A673 (cell line): ENCODE data around the gene GLIPR2. TPM values are rescaled to one million over a fixed set of nuclear protein-coding genes. Genes with fewer than 3 reads are reported as not detected.

Experiments
- BruUV-seq: library from RNA; stranded (reverse); fragments of 400-500 nt; replicated peaks from 2 replicates; lab custom pipeline; 2021; lab: Mats Ljungman, UMichigan
- CTCF ChIA-PET: fragments of 300-600 bp; sonication (Branson Sonifier 250); formaldehyde crosslinking; loops from one replicate; lab custom pipeline; 2022; ENCODE audit warnings: antibody characterized with exemption; lab: Charles Lee
- POLR2A ChIA-PET: fragments of 300-600 bp; sonication (Branson Sonifier 250); formaldehyde crosslinking; loops from one replicate; lab custom pipeline; 2022; ENCODE audit warnings: antibody characterized with exemption; ENCODE audit not compliant: low non-redundant PET; lab: Charles Lee
- DNase-seq: peaks from one replicate; pipeline ENCODE4 v3.0.0-alpha.2; 2015; ENCODE audit warnings: low spot score
- H3K27ac ChIP-seq: fragments of 200-600 bp; sonication (generic); 2 replicates; pipeline ENCODE4 v1.5.1; 2016; ENCODE audit warnings: mixed run types, low read depth, mild to moderate bottlenecking, mixed read lengths, antibody characterized with exemption, low read length; ENCODE audit not compliant: poor library complexity, severe bottlenecking
- H3K27me3 ChIP-seq: fragments of 200-600 bp; sonication (generic); replicated peaks from 2 replicates; pipeline ENCODE4 v1.6.1; 2017; ENCODE audit warnings: mixed run types, low read depth, mild to moderate bottlenecking, mixed read lengths, antibody characterized with exemption, low read length; ENCODE audit not compliant: insufficient read depth, poor library complexity
- H3K36me3 ChIP-seq: fragments of 200-600 bp; sonication (generic); 2 replicates; pipeline ENCODE4 v1.6.1; 2016; ENCODE audit warnings: mixed run types, mild to moderate bottlenecking, mixed read lengths, antibody characterized with exemption, low read length; ENCODE audit not compliant: insufficient read depth, poor library complexity, severe bottlenecking
- H3K4me1 ChIP-seq: fragments of 200-600 bp; sonication (generic); 2 replicates; pipeline ENCODE4 v1.6.1; 2017; ENCODE audit warnings: mixed run types, mild to moderate bottlenecking, mixed read lengths, antibody characterized with exemption, low read length; ENCODE audit not compliant: insufficient read depth, poor library complexity, severe bottlenecking
- H3K4me3 ChIP-seq: fragments of 200-600 bp; sonication (generic); 2 replicates; pipeline ENCODE4 v1.5.1; 2016; ENCODE audit warnings: low read depth, mixed run types, mild to moderate bottlenecking, mixed read lengths, low read length; ENCODE audit not compliant: poor library complexity, severe bottlenecking
- H3K9me3 ChIP-seq: fragments of 200-600 bp; sonication (generic); 2 replicates; pipeline ENCODE4 v1.6.1; 2016; ENCODE audit warnings: mixed run types, low read depth, mild to moderate bottlenecking, mixed read lengths, antibody characterized with exemption, low read length; ENCODE audit not compliant: poor library complexity, severe bottlenecking
- CTCF ChIP-seq: fragments of 300-800, 200-600 bp; sonication (generic); conservative IDR thresholded peaks from 2 replicates; pipeline ENCODE4 v1.5.1; 2017; ENCODE audit warnings: low read depth, mild to moderate bottlenecking, antibody characterized with exemption, low read length, moderate library complexity, mixed read lengths
- EZH2 ChIP-seq: fragments of 200-600 bp; sonication (generic); IDR thresholded peaks from 2 replicates; pipeline ENCODE4 v1.6.1; 2017; ENCODE audit warnings: borderline replicate concordance, low read depth, mild to moderate bottlenecking, mixed read lengths, antibody characterized with exemption, low read length; ENCODE audit not compliant: poor library complexity, severe bottlenecking
- intact Hi-C: fragments of 100-400 bp; cut with micrococcal nuclease; formaldehyde crosslinking; loops from one replicate; pipeline ENCODE4 v1.10.0; 2022; ENCODE audit not compliant: unreplicated experiment
- total RNA-seq: library from RNA; stranded (reverse); gene quantifications from 2 replicates; pipeline ENCODE4 v1.2.3, GENCODE V29; 2021

Gene GLIPR2
- total RNA-seq, 1 experiment from 2014 or later, result 5.0 TPM

- H3K36me3 ChIP-seq, result no peaks in the 10 kb centered on the region
- no peak overlapping the region for H3K27ac ChIP-seq
- TF ChIP-seq CTCF, result no peak
- intact Hi-C loops, result no loop called here
- H3K4me3 ChIP-seq, result no peak overlapping the region
- CTCF ChIA-PET, result interaction anchor here (0.7 to 1.1 kb wide), 3 partner anchors 9 to 374 kb away, joined by 3 to 6 read pairs (median 3); no protein-coding TSS in a partner anchor
- no peak for DNase-seq
- POLR2A ChIA-PET, result no interaction called here
- BruUV-seq, result no TSS peak
- no peaks in the 10 kb centered on the region for H3K27me3 ChIP-seq
- no peaks in the 10 kb centered on the region for H3K9me3 ChIP-seq
- peaks cover 6% of the 10 kb centered on the region for H3K4me1 ChIP-seq
These were observed 27.8 kb downstream of the GLIPR2 start for GRCh38 chr9:36164372-36164771.

GRCh38 chr9:36164989-36165388 is 28.5 kb downstream of the GLIPR2 start:
- no peaks in the 10 kb centered on the region for H3K27me3 ChIP-seq
- no peak for TF ChIP-seq EZH2
- TF ChIP-seq CTCF, result no peak
- H3K4me1 ChIP-seq, result peaks cover 6% of the 10 kb centered on the region
- no TSS peak for BruUV-seq
- CTCF ChIA-PET, result interaction anchor here (0.7 to 1.1 kb wide), 4 partner anchors 10 to 375 kb away, joined by 3 to 9 read pairs (median 4); no protein-coding TSS in a partner anchor
- H3K4me3 ChIP-seq, result no peak overlapping the region
- intact Hi-C loops, result loop anchor here (5.0 kb wide), 2 partner anchors 158 to 213 kb away; no protein-coding TSS in a partner anchor
- no peak overlapping the region for H3K27ac ChIP-seq
- DNase-seq, result no peak
- H3K36me3 ChIP-seq, result no peaks in the 10 kb centered on the region
- H3K9me3 ChIP-seq, result no peaks in the 10 kb centered on the region
- POLR2A ChIA-PET, result no interaction called here

GRCh38 chr9:36165826-36166167 is 29.3 kb downstream of the GLIPR2 start:
- Histone ChIP-seq H3K27ac (no peak overlapping the region), H3K9me3 (no peaks in the 10 kb centered on the region), H3K4me1 (peaks cover 6% of the 10 kb centered on the region), H3K36me3 (no peaks in the 10 kb centered on the region), H3K27me3 (no peaks in the 10 kb centered on the region), H3K4me3 (peak overlapping the region; percentile 49)
- no peak for TF ChIP-seq CTCF
- TF ChIP-seq EZH2, result no peak
- no TSS peak for BruUV-seq
- POLR2A ChIA-PET, result no interaction called here
- no peak for DNase-seq
- CTCF ChIA-PET, result interaction anchor here (0.6 to 1.4 kb wide), 3 partner anchors 91 to 213 kb away, joined by 3 to 9 read pairs (median 6); no protein-coding TSS in a partner anchor
- intact Hi-C loops, result loop anchor here (1.0 to 5.0 kb wide), 3 partner anchors 62 to 213 kb away; no protein-coding TSS in a partner anchor
